Suppressor macrophage (primary cell): ENCODE data around the gene RTN4RL1.

Source experiments
- DNase-seq, 4 experiments: peaks; one replicate each; pipeline ENCODE4 v3.0.0-alpha.2; 2020 to 2022

Gene RTN4RL1

GRCh38 chr17:1972487-1973160 is 52.5 kb downstream of the RTN4RL1 start:
- peak; percentile 85 to 92 (median 89) for DNase-seq

- DNase-seq, result no peak
These were observed 54.2 kb downstream of the RTN4RL1 start for GRCh38 chr17:1970843-1971384.

- DNase-seq, result no peak
These were observed 55.4 kb downstream of the RTN4RL1 start for GRCh38 chr17:1969712-1970111.

- DNase-seq, result no peak
These were observed 57.9 kb downstream of the RTN4RL1 start for GRCh38 chr17:1967213-1967612.

GRCh38 chr17:1966274-1967086 is 58.7 kb downstream of the RTN4RL1 start:
- DNase-seq, result no peak

- DNase-seq, result no peak
These were observed 59.4 kb downstream of the RTN4RL1 start for GRCh38 chr17:1965556-1966273.

- no peak for DNase-seq
These were observed 61.9 kb downstream of the RTN4RL1 start for GRCh38 chr17:1963250-1963649.

- no peak for DNase-seq
These were observed 63.9 kb downstream of the RTN4RL1 start for GRCh38 chr17:1961189-1961588.

- DNase-seq, result no peak
These were observed 64.6 kb downstream of the RTN4RL1 start for GRCh38 chr17:1960545-1960912.

GRCh38 chr17:1959871-1960544 is 65.1 kb downstream of the RTN4RL1 start:
- no peak for DNase-seq

- no peak for DNase-seq
These were observed 66.8 kb downstream of the RTN4RL1 start for GRCh38 chr17:1958134-1958881.

GRCh38 chr17:1957037-1957436 is 68.1 kb downstream of the RTN4RL1 start:
- no peak for DNase-seq

- DNase-seq, result no peak
These were observed 69.0 kb downstream of the RTN4RL1 start for GRCh38 chr17:1956134-1956533.

- DNase-seq, result no peak
These were observed 71.3 kb downstream of the RTN4RL1 start for GRCh38 chr17:1953831-1954230.

GRCh38 chr17:1951920-1952319 is 73.2 kb downstream of the RTN4RL1 start:
- DNase-seq, result no peak

- no peak for DNase-seq
These were observed 75.4 kb downstream of the RTN4RL1 start for GRCh38 chr17:1949754-1950153.

- DNase-seq, result no peak
These were observed 76.7 kb downstream of the RTN4RL1 start for GRCh38 chr17:1948517-1948825.

GRCh38 chr17:1947743-1948516 is 77.2 kb downstream of the RTN4RL1 start:
- no peak for DNase-seq

GRCh38 chr17:1947229-1947742 is 77.8 kb downstream of the RTN4RL1 start:
- DNase-seq, result no peak

- DNase-seq, result no peak
These were observed 78.9 kb downstream of the RTN4RL1 start for GRCh38 chr17:1946021-1946932.
